HG03469 (cell line): ENCODE measurements around the gene CELF4.

Experiments used
- ATAC-seq: cut with Tn5 transposase; IDR thresholded peaks from one replicate; pipeline ENCODE4 v1.9.1; 2021; ENCODE audit warnings: mild to moderate bottlenecking, moderate library complexity, moderate number of reproducible peaks; ENCODE audit not compliant: unreplicated experiment

CELF4 gene

GRCh38 chr18:37270038-37270665, 295.4 kb downstream of the CELF4 start:
- ATAC-seq, result no peak

DNA sequence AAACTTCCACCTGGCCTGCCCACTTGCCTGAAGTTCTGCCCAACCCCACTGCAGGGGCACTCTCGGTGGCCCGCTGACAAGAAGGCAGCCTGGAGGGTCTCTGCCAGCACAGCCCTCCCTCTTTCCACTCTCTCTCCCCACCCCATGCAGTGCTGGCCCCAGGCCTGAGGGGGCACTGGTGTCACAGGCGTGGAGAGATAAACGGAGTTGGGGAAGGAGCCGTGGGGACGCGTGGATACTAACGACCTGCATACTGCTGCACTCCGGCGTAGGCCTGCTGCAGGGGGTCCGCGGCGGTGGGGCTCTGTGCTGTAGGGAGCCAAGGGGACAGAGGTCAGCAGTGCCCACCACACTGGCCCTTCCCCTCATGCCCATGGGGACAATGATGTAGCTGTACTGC, 299.3 kb downstream of the CELF4 start:
- no peak for ATAC-seq

- ATAC-seq, result no peak
Measured at GRCh38 chr18:37265382-37265781, 300.2 kb downstream of the CELF4 start.

DNA sequence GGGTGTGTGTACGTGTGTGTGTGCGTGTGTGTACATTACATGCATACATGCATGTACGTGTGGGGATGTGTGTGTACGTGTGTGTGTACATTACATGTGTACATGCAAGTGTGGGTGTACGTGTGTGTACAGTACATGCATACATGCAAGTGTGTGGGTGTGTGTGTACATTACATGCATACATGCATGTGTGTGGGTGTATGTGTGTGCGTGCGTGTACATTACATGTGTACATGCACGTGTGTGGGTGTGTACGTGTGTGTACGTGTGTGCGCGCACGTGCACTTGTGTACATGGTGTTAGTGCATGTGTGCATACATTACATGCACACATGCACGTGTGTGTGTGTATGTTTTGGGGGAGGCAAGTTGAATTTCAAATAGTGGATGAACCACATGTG, 300.6 kb downstream of the CELF4 start:
- ATAC-seq, result no peak

DNA sequence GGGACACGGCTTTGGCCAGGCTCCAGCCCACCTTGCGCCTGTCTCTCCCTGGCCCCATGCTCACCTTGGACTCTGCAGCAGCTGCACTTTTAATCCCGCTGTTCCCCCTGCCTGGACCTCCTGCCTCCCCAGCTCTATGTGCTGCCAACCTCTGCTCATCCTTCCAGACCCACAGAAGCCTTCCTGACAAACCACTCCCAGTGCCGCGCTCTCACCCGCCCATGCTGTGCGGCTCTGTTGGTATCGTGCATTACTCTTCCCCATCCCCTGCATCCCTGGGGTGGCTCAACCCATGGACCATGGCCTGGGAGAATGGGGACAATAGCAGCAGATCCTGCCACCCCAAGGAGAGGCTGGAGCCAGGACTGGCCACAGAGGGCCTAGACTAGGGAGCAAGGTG, 303.6 kb downstream of the CELF4 start:
- no peak for ATAC-seq

- ATAC-seq, result no peak
Measured at GRCh38 chr18:37261246-37261840, 304.3 kb downstream of the CELF4 start.

- ATAC-seq, result no peak
Measured at GRCh38 chr18:37260367-37261093, 305.1 kb downstream of the CELF4 start.

DNA sequence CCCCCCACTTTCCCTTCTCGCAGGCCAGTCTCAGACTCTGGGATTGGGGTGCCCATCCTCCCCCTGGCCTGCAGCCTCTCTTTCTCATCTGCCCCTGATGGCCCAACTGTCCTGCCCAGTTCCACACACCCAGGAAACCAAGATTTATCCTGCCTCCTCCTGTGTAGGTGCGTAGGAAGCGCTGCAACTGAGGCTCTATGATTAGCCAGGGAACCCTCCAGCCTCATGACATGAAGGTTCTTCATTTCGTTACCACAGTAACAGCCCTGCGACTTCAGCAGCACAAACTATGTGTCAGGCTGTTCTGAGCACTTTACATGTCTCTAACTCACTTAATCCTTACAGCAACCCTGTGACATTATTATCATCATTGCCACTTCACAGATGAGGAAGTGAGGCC, 305.9 kb downstream of the CELF4 start:
- ATAC-seq, result no peak

DNA sequence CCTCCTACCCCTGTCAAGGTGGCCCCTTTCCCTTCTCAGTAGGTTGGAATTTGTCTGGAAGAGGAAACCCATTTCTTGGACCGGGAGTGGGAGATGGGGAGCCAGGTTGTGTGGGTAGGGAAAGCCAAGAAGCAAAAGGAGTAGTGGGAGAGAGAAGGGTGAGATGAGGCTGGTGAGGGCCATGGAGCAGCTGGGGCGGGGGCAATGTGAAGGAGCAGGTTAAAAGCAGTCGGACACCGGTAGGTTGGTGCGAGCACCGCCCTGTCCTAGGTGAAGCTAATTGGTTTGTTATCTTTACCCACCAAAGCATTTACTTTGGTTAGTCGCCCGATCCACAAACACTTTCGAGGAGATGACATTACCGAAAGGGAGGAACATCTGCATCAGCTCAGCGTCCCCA, 306.8 kb downstream of the CELF4 start:
- ATAC-seq, result no peak

GRCh38 chr18:37258131-37258530, 307.5 kb downstream of the CELF4 start:
- ATAC-seq, result no peak

GRCh38 chr18:37254973-37255372, 310.6 kb downstream of the CELF4 start:
- no peak for ATAC-seq

GRCh38 chr18:37254236-37254754, 311.3 kb downstream of the CELF4 start:
- no peak for ATAC-seq

GRCh38 chr18:37253394-37254235, 312.0 kb downstream of the CELF4 start:
- no peak for ATAC-seq

DNA sequence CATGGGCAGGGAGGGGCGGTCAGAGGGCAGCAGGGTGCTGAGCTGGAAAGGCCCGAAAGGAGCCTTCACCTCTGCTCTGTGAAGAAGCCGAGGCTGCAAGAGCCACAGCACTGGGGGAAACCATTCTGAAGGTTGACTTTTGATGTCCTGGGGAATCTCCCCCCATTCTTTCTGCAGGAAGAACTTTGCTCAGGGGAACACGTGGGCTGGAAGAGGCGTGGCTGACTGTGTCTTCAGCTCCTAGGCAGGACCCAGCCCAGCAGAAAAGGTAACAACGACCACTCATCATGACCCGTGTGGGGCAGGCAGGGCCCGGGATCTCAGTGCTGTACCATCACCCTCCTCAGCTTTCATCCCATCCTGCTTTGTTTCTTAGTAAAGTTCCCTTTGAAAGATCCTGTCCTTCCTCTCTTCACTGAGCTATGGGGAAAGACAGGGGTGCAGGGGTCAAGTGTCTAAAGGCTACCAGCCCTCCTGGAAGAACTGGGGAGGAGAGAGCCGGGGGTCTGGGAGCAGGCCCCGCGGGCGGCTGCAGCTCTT, 312.7 kb downstream of the CELF4 start:
- no peak for ATAC-seq

DNA sequence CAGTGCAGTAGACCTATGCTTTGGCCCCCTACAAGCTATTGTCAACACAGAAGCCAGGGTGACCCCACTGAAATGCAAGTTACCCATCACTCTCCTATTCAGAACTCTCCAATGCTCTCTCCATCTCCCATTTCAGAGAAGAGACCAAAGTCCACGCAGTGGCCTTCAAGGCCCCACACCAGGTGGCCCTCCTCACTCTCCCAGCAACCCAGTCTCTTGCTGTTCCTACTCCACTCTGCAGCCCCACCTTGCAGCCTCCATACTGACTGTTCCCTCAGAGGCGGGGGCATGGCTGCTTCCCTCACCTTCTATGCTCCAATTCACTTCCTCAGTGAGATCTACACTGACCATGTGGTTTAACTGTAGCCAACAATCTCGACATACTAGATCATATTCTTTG, 313.3 kb downstream of the CELF4 start:
- no peak for ATAC-seq

GRCh38 chr18:37251679-37252078, 313.9 kb downstream of the CELF4 start:
- no peak for ATAC-seq

DNA sequence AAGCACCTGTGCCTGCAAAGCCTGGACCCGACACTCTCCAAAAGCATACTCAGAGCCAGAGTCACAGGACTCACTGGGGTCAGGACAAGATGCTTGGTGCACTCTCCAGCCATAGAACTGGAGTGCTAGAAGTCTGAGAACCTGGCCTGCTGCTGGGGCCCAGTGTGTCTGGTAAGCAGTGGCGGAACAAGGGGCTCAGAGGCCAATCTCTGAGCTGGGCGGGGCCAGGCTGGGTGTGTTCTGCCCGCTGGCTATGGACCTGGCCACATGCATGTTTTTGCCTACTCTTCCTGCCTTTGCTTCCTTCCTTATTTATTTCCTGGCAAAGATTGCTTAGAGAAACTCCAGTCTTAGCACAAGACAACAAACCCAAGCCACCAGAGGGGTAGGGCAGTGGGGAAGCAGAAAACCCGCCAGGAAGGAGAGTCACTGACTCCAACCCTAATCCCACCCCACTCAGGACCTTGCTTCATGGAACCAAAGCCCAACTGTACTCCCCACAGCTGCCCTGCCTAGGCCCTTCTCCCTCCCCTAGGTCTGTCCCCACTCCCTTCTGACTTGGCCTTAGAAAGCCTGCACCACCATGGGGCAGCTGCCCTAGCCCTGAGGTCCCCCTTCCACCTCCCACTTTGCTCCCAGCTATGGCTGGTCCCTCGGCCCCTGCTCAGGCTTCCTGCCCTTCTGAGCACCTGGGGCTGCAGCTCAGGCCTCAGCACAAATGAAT, 315.5 kb downstream of the CELF4 start:
- no peak for ATAC-seq

GRCh38 chr18:37249171-37249886, 316.3 kb downstream of the CELF4 start:
- ATAC-seq, result no peak

DNA sequence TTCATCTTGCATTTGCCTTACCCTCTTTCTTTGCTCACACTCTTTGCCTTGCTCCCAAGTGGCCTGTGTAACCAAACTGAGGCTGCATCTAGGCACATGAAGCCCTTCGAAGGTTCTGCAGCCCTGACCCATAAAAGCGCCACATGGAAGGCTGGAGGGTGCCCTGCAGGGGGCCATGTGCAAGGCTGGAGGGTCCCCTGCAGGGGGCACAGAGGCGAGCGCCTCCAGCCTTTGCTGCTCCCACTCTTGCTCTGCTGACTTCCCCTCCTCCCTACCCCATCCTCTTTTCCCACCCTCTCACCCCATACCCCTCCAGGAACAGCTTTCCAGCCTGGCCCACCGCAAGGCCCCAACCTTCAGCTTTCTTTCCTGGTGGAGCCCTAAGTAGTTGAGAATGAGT, 317.3 kb downstream of the CELF4 start:
- ATAC-seq, result no peak
